GM19240 (cell line): ENCODE measurements around the gene CCDC183.
A peak's percentile ranks its signal among the peaks of the same experiment; 100 is the strongest.

Source experiments
- DNase-seq: peaks from one replicate; pipeline ENCODE4 v3.0.0; 2011; ENCODE audit warnings: low spot score; ENCODE audit not compliant: insufficient read length

CCDC183 gene

GRCh38 chr9:136849038-136849959 lies 53.2 kb downstream of the CCDC183 start, which contains the start of gene PHPT1:
Gene PHPT1 (plus strand): TSS chr9:136849409. CDS start chr9:136849431, 22 bp downstream.
- peak; percentile 100 for DNase-seq

- no peak for DNase-seq
Observed at GRCh38 chr9:136849960-136850865, 54.1 kb downstream of the CCDC183 start.

GRCh38 chr9:136850866-136851775 lies 55.0 kb downstream of the CCDC183 start:
- no peak for DNase-seq

GRCh38 chr9:136851941-136852663 lies 56.0 kb downstream of the CCDC183 start, which contains the start of gene MAMDC4:
Gene MAMDC4 (plus strand): TSS chr9:136852346. CDS start chr9:136852417, 71 bp downstream.
- DNase-seq: no peak

GRCh38 chr9:136852664-136853595 lies 56.8 kb downstream of the CCDC183 start:
- DNase-seq: no peak

- DNase-seq: no peak
Observed at GRCh38 chr9:136853596-136854112, 57.5 kb downstream of the CCDC183 start.

GRCh38 chr9:136854113-136854841 lies 58.1 kb downstream of the CCDC183 start:
- no peak for DNase-seq

- no peak for DNase-seq
Observed at GRCh38 chr9:136854842-136855460, 58.8 kb downstream of the CCDC183 start.

- no peak for DNase-seq
Observed at GRCh38 chr9:136855461-136856078, 59.4 kb downstream of the CCDC183 start.

- no peak for DNase-seq
Observed at GRCh38 chr9:136856079-136856476, 59.9 kb downstream of the CCDC183 start.

- DNase-seq: no peak
Observed at GRCh38 chr9:136856541-136857141, 60.5 kb downstream of the CCDC183 start.

GRCh38 chr9:136857166-136857565 lies 61.0 kb downstream of the CCDC183 start:
- no peak for DNase-seq
